ENCODE data around the gene TTC3.
"Not testable (repeated sequence)": the region's sequence is repeated elsewhere in the genome, so short reads cannot be mapped to it uniquely, and the experiment has no call there.

- TF ChIP-seq SP1 (IDR thresholded peaks at IDR 0.05); SUZ12 (IDR thresholded peaks at IDR 0.05); L3MBTL2 (conservative IDR thresholded peaks at IDR 0.05); FOXM1 (IDR thresholded peaks at IDR 0.05; ENCODE audit: borderline replicate concordance): not testable (repeated sequence)
Observed at GRCh38 chr21:37143392-37143791, 70.3 kb downstream of the TTC3 start.
